Right lobe of liver (tissue), 4 donors: ENCODE results near the gene KDM2B.

Source experiments
- CTCF ChIP-seq, 4 donors: fragments of 200-600 bp in 3 of 4; fragments of 450-650 bp in 1 of 4; IDR thresholded peaks; one replicate each; pipeline versions ENCODE4 v1.5.1 to v1.8.0; 2016 to 2022; ENCODE audit warnings: antibody characterized with exemption in 4 of 4, mild to moderate bottlenecking in 2 of 4
- POLR2A ChIP-seq: fragments of 450-650 bp; IDR thresholded peaks from one replicate; pipeline ENCODE4 v1.6.1; 2017; ENCODE audit warnings: antibody characterized with exemption, mild to moderate bottlenecking
- donor health status: DM: no; HTN: no; CAD: no.
- donor health status: DM: no; HTN: no; CAD: no.
- donor health status: DM: no; HTN: yes; CAD: no.

- TF ChIP-seq CTCF (IDR thresholded peaks at IDR 0.05) (no peak), POLR2A (no peak)
Observed at GRCh38 chr12:121398355-121398754, 182.5 kb downstream of the KDM2B start.
